Activated CD4-positive, CD25-positive, alpha-beta regulatory T cell treated with anti-CD3 and anti-CD28 coated beads, Interleukin-2, amount 50 U/mL, for 24 hours (primary cell): Measurements from ENCODE around the gene TNFRSF19.

Source experiments
- ATAC-seq, 2 donors: fragments of 150-1000 bp; cut with Tn5 transposase; one replicate each; pipeline ENCODE4 v1.10.0; 2021; ENCODE audit warnings: mild to moderate bottlenecking in 1 of 2, moderate library complexity in 1 of 2

Gene TNFRSF19

DNA sequence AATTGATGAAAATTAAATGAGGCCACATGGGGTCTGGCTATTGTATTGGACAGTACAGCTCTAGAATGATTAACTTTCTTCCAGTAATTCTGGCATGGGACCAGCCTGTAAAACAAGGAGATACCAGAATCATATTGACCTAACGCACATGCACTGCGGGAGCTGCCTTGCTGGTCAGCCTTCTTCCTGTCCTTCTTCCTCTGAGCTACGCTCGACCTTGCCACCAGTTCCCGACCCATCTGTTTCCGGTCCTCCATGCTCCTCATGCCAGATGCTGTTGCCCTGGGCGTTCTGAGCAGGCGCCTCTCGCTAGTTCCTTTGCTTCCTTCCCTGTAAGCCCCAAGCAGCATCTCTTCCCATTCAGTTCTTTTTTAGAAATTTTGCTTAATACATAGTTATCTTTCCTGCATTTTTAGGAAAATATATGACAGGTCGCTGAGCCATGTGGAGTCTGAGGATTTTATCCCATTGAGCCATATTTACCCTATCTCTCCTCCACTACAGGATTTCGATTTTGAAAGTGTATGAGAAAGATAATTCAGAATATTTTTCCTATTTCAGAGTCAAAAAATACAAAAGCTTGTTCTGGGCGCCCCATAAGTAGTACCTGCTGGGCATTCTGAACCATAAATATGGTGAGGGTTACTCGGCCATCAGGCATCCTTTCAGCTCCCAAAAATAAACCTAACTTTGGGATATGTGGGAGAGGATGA, 38.6 kb downstream of the TNFRSF19 start:
- ATAC-seq, result no peak

- no peak for ATAC-seq
Measured at GRCh38 chr13:23609414-23609760, 39.2 kb downstream of the TNFRSF19 start.

DNA sequence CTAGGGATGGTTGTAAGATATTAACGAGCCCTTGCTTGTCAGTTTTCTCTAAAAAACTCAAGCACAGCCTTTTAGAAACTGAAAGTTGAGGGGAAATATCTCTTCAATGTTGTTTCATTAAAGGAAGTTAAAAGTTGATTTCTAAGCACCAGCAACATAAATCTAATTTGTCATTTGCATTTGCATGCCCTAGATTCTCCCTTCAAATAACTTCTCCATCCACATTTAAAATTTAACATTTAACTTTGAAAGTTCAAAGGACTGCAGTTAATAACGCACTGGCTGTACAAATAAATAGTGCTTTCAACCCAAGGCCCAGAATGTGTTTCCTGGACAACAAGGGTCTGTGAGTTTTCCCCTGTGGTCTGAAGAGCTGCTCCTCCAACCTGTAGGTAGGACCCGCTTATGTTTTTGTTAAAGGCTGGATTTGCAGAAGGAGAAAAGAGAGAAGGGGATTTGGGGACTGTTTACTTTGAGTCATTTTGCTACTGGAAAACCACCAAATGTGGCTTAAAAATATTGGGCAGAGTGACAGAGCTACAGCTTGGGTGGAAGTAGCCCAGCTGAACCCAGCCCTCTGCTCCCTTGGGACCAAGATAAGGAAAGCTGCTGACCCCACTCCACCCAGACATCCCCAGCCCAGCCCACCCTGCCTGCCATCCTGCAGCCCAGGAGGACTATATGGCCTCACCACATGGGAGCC, 39.8 kb downstream of the TNFRSF19 start:
- ATAC-seq, result no peak

GRCh38 chr13:23610966-23611491, 40.8 kb downstream of the TNFRSF19 start:
- ATAC-seq, result no peak

GRCh38 chr13:23612182-23612581, 42.0 kb downstream of the TNFRSF19 start:
- ATAC-seq, result no peak

- no peak for ATAC-seq
Measured at GRCh38 chr13:23612731-23613130, 42.5 kb downstream of the TNFRSF19 start.

DNA sequence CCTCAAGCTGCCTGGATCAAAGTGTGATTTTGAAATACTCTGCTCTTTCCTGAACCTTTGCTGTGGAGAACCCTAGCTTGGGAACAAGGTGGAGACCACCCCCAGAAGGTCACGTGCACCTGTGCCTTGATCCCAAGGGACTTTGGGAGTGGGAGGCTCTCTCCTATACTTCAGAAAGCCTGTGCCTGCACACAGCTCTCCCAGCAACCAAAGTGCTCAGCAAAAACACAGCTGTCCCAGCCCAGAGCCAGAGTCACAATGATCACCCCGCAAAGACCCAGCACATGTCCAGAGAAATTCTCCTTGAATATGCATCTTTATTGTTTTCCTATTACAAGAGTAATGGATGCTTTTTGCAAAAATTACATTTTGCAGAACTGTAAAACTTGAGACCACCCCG, 43.4 kb downstream of the TNFRSF19 start:
- ATAC-seq, result no peak

GRCh38 chr13:23615395-23616081, 45.3 kb downstream of the TNFRSF19 start:
- no peak for ATAC-seq

DNA sequence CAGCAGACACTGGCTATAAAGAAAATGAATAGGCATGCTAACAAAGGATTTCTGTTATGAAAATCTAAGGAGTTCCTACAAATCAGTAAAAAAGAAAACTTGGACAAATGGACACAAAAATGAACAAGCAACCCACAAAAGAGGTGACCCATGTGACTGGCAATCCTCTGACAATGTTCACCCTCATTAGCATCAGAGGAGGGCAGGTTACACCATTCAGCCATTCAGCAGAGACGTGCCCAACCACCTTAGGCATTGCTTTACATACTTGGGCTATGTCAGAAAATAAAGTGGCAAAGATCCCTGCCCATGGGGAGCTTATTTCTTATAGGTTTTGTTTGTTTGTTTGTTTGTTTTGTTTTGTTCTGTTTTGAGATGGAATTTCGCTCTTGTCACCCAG, 46.0 kb downstream of the TNFRSF19 start:
- ATAC-seq, result no peak

GRCh38 chr13:23617551-23618024, 47.4 kb downstream of the TNFRSF19 start:
- ATAC-seq, result no peak

DNA sequence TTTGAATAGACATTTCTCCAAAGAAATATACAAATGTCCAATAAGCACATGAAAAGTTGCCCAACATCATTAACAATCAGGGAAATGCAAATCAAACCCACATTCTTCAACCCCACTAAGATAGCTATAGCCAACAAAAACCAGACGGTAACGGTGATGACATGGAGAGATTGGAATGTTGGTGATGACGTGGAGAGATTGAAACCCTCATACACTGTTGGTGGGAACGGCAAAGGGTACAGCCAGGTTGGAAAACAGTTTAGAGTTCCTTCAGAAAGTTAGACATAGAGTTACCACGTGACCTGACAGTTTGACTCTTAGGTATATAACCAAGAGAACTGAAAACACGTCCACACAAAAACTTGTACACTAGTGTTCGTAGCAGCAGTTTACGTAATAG, 48.1 kb downstream of the TNFRSF19 start:
- ATAC-seq, result no peak

DNA sequence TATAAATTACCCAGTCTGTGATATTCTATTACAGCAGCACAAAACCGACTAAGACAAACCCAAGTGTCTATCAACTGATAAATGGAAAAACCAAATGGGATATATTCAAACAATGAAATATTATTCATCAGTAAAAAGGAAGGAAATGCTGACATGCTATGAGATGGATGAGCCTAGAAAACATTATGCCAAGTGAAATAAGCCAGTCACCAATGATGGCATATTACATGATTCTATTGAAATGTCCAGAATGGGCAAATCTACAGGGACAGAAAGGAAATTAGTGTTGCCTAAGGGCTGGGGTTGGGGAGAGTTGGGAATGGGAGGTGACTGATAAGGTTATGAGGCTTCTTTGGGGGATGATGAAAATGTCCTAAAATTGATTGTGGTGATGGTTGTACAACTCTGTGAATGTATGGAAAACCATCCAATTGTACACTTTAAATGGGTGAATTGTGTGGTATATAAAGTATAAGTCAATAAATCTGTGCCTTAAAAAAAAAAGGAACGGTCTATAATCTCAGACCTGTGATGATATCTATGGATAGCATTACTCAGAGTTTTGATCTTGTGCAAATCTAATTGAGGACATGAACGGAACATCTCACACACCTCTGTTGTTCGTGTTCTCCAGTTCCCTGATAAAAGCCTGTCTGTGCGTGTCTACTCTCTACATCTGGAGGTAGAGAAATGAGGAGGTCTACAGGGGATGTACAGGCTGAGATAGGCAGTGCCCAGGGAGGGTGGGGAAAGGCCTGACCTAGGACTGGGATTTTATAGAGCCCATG, 49.0 kb downstream of the TNFRSF19 start:
- no peak for ATAC-seq

DNA sequence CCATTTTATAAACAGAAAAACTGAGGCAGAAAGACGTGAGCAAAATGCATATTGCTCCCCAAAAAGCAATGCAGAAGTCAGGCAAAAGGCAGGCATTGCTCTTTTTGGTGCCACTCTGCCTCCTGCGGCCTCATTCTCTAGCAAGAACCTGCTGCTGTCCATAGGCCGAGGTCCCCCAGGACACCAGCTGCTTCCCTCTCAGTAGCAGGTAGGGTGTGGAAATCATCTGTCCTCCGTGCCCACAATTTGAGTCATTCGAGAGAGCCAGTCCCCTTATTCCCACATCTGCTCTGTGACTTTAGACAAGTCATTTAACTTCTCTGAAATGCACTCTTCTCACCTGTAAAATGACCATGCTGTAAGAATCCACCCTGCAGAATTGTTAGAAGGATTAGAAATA, 50.0 kb downstream of the TNFRSF19 start:
- ATAC-seq, result no peak

DNA sequence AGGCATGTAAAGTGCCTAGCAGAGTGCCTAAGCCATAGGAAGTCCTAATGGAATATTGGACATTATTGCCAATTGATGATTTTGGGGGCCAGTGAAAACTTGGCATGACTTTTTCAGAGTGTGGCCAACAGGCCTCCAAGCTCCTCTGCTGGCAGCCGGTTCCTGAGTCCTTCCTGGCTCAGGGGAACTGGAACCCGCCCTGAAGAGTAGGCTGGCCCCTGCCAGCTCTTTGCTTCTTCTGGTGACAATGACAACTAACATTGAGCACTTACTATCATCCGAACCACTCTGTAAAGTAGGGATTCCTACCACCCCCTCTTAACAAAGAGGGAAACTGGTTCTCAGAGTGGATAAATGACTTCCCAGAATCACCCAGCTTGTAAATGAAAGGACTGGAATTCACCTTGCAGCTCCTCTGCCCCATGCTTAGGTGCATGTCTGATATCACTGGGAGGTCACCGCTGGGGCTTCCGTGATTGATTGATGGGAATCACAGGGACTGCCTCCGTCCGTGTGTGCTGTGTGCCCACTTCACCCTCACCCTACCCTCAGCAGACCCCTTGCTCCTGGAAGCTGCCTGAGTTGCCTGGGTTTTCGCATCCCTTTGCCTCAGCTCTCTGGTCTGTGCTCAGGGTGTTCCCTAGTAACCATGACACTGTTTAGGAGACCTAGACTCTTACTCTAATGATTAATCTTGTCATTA, 50.6 kb downstream of the TNFRSF19 start:
- no peak for ATAC-seq

GRCh38 chr13:23621316-23621645, 51.1 kb downstream of the TNFRSF19 start:
- ATAC-seq, result peak; percentile 82 to 91

DNA sequence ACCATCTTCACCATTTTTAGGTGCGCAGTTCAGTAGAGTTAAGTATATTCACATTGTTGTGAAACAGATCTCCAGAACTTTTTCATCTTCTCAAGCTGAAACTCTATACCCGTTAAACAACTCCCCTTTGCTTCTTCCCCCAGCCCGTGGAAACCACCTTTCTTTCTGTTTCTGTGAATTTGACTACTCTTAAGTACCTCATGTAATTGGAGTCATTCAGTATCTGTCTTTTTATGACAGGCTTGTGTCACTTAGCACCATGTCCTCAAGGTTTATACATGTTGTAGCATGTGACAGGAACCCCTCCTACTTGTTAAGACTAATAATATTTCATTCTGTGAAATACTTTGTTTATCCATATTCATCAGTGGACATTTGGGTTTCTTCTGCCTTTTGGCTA, 52.8 kb downstream of the TNFRSF19 start:
- peak; percentile 46 to 57 for ATAC-seq

DNA sequence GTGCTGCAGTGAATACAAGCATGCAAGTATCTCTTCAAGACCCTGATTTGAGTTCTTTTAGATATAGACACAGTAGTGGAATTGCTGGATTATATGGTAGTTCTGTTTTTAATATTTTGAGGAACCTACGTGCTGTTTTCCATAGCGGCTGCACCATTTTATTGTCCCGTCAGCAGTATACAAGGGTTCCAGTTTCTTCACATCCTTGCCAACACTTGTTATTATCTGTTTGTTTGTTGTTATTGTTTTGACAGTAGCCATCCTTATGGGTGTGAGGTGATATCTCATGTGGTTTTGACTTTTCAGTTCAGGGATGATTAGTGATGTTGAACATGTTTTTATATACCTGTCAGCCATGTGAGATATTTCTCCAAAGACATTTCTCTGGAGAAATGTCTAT, 53.2 kb downstream of the TNFRSF19 start:
- no peak for ATAC-seq

DNA sequence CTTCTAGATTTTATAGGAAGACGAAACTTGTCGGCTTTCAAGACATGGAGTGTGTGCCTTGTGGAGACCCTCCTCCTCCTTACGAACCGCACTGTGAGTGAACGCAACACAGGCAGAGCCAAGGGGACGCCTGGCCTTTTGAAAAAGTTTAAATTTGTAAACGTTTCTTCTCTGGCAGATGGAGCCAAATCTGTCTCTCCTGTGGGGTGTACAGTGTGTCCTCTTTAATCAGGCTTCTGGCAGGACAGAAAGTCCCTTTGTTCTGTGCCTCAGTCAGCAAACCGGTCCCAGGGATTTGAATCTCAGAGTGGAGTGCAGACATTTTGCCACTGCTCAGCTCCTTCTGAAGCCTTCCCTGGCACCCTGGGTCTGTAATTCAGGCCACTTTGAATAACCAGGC, 56.5 kb downstream of the TNFRSF19 start:
- no peak for ATAC-seq

DNA sequence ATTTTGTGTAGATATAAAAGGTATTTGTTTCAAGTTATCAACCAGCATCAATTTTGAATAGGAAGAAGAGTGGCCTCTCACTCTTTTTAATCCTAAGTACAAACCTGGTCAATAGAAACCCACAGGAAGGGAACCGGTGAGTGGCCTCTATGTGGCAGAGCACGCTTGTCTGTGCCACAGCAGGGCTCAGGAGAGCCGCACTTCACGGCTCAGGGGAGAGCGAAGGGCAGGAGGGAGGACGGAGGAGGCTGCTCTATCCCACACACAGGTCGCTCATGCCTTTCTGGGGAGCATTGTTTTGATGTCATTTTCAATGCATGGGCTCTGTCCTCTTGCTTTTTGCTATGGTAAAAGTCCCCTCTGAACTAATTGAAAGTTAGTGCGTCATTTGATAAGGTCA, 57.2 kb downstream of the TNFRSF19 start:
- no peak for ATAC-seq

- ATAC-seq, result no peak
Measured at GRCh38 chr13:23628250-23628649, 58.0 kb downstream of the TNFRSF19 start.

DNA sequence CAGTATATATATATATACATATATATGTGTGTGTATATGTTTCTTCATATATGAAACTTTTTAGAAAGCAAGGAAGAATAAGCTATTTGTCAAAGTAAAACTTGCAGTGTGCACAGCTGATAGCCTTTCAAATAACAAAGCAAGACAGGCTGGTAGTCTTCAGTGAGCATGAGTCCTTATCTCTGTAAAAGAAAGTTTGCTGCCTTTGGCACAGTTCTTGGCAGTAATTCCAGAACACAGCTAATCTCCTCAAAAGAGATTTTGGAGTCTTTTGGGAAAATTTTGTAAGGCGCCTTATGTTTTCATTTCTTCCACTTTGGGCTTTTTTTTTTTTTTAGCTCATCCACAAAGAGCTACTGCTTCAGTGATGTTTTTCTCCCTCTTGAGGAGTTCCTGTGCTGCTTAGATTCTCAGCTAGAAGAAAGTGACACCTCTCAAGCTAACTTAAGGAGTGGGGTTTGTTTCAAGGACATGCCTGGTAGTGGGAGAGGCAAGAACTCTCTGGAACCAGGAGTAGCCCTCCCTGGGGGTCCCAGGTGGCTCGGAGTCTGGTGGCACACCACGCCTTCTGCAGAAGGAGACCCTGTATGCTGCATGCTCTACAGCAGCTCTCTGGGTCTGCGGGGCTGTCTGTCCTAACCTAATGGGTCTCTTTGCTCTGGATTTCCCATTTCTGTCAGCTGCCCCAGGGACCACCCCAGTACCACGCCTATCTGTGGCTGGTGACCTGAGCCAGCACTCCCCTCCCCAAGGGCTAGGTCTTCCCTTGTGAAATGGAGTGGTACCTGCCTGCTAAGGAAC, 58.8 kb downstream of the TNFRSF19 start:
- ATAC-seq, result no peak
